ENCODE results near the gene REEP1.
A peak's percentile ranks its signal among the peaks of the same experiment; 100 is the strongest.

Gene REEP1

GRCh38 chr2:86280191-86280667 is 57.2 kb downstream of the REEP1 start:
- Histone ChIP-seq H3K14ac (ENCODE audit: low read length) (no peak overlapping the region), H3K36me3 (replicated peaks in 1 of 2; ENCODE audit: control insufficient read depth in 2 of 2, insufficient read depth in 2 of 2, low read length in 2 of 2) (no peaks in the 10 kb centered on the region), H3K79me1 (ENCODE audit: low read depth, low read length) (no peaks in the 10 kb centered on the region), H3K4me1 (ENCODE audit: control insufficient read depth in 2 of 2, insufficient read depth in 1 of 2, low read depth in 1 of 2, low read length in 2 of 2) (peaks cover 4 to 18% of the 10 kb centered on the region in 2 donors), H2AK5ac (ENCODE audit: low read depth, low read length) (no peak overlapping the region), H3K4me2 (ENCODE audit: insufficient read depth, low read length, poor library complexity, severe bottlenecking) (no peak overlapping the region), H2BK120ac (ENCODE audit: low read depth, low read length) (no peak overlapping the region), H3K27me3 (ENCODE audit: control insufficient read depth in 3 of 3, insufficient read depth in 3 of 3, low read depth in 1 of 3, low read length in 3 of 3) (peaks cover 0 to 4% (median 0%) of the 10 kb centered on the region in 3 experiments), H2AFZ (ENCODE audit: low read length) (no peak overlapping the region), H2BK15ac (ENCODE audit: low read length) (no peak overlapping the region), H3K4me3 (ENCODE audit: low read length in 2 of 2) (no peak overlapping the region), H3K9ac (ENCODE audit: low read depth, low read length, poor library complexity) (no peak overlapping the region), H3K4ac (ENCODE audit: low read length) (no peak overlapping the region), H3K9me3 (replicated peaks in 1 of 2; ENCODE audit: control insufficient read depth in 2 of 2, insufficient read depth in 1 of 2, low read depth in 1 of 2, low read length in 2 of 2) (peaks cover 0 to 3% of the 10 kb centered on the region in 2 donors), H3K18ac (ENCODE audit: low read length) (no peak overlapping the region), H4K91ac (ENCODE audit: low read depth, low read length, poor library complexity) (no peak overlapping the region), H3K23ac (ENCODE audit: low read depth, low read length, poor library complexity) (no peak overlapping the region), H3K27ac (replicated peaks; ENCODE audit: low read length) (no peak overlapping the region), H2BK5ac (ENCODE audit: low read length) (no peak overlapping the region), H2BK12ac (ENCODE audit: low read length) (no peak overlapping the region), H4K8ac (ENCODE audit: low read depth, low read length) (no peak overlapping the region)
- WGBS, 2 donors (ENCODE audit: extremely low coverage in 2 of 2, insufficient read length in 2 of 2, insufficient replicate concordance in 1 of 2) = no CpG with 5 or more reads among the region's 5 CpGs
- DNase-seq (ENCODE audit: low spot score) = no peak

DNA sequence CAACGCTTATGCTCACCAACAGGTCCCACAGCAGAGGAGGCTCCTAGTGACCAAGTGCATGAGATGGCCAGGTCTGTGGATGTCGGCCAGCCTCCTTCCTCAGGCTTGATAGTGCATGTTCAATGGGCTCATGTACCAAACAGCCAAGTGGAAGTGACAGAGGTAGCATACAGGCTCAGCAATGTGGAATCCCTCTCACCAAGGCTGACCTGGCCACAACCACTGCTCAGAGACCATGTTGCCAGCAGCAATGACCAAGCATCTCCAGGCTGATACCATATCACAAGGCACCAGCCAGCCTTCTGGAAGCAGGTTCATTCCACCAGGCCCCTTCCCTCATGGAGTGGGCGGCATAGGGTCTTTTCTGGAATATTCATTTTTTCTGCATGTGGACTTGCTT is 61.5 kb downstream of the REEP1 start:
- no peak overlapping the region for H3K18ac ChIP-seq (ENCODE audit: low read length)
- H2AK5ac ChIP-seq (ENCODE audit: low read depth, low read length) = no peak overlapping the region
- no peak overlapping the region for H4K8ac ChIP-seq (ENCODE audit: low read depth, low read length)
- no peak overlapping the region for H4K91ac ChIP-seq (ENCODE audit: low read depth, low read length, poor library complexity)
- no peak overlapping the region for H2BK5ac ChIP-seq (ENCODE audit: low read length)
- no CpG with 5 or more reads among the region's 3 CpGs for WGBS, 2 donors (ENCODE audit: extremely low coverage in 2 of 2, insufficient read length in 2 of 2, insufficient replicate concordance in 1 of 2)
- H3K79me1 ChIP-seq (ENCODE audit: low read depth, low read length) = no peaks in the 10 kb centered on the region
- no peak overlapping the region for H3K4ac ChIP-seq (ENCODE audit: low read length)
- H3K23ac ChIP-seq (ENCODE audit: low read depth, low read length, poor library complexity) = no peak overlapping the region
- H3K9me3 ChIP-seq (replicated peaks in 1 of 2; ENCODE audit: control insufficient read depth in 2 of 2, insufficient read depth in 1 of 2, low read depth in 1 of 2, low read length in 2 of 2) = peaks cover 6 to 10% of the 10 kb centered on the region in 2 donors
- H3K36me3 ChIP-seq (replicated peaks in 1 of 2; ENCODE audit: control insufficient read depth in 2 of 2, insufficient read depth in 2 of 2, low read length in 2 of 2) = no peaks in the 10 kb centered on the region
- no peak overlapping the region for H2AFZ ChIP-seq (ENCODE audit: low read length)
- no peak for DNase-seq (ENCODE audit: low spot score)
- no peak overlapping the region for H3K4me2 ChIP-seq (ENCODE audit: insufficient read depth, low read length, poor library complexity, severe bottlenecking)
- H3K14ac ChIP-seq (ENCODE audit: low read length) = no peak overlapping the region
- H3K4me1 ChIP-seq (ENCODE audit: control insufficient read depth in 2 of 2, insufficient read depth in 1 of 2, low read depth in 1 of 2, low read length in 2 of 2) = no peaks in the 10 kb centered on the region
- no peak overlapping the region for H3K27ac ChIP-seq (replicated peaks; ENCODE audit: low read length)
- H2BK120ac ChIP-seq (ENCODE audit: low read depth, low read length) = no peak overlapping the region
- no peak overlapping the region for H2BK12ac ChIP-seq (ENCODE audit: low read length)
- H2BK15ac ChIP-seq (ENCODE audit: low read length) = no peak overlapping the region
- H3K4me3 ChIP-seq (ENCODE audit: low read length in 2 of 2) = peak overlapping the region in 1 of 2 donors; percentile 10
- H3K9ac ChIP-seq (ENCODE audit: low read depth, low read length, poor library complexity) = no peak overlapping the region
- H3K27me3 ChIP-seq (ENCODE audit: control insufficient read depth in 3 of 3, insufficient read depth in 3 of 3, low read depth in 1 of 3, low read length in 3 of 3) = peaks cover 0 to 7% (median 0%) of the 10 kb centered on the region in 3 experiments

DNA sequence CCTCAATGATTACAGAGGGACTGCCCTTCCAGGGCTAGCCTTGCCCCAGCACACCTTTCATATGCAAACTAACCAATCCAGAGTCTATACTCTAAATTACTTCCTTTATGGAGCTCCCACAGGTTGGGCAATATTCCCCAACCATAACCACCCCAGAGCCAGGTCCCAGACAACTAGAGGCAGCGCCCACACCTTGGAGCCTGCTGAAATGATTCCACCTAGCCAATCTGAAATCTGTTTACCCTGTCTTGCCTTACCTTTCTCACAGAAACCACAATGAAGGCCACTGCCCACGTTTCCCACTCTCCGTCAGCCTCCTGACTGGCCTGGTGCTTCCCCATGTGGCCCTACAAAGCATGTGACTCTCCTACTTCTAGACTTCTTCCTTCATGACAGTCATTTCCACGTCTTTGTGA is 62.0 kb downstream of the REEP1 start:
- Histone ChIP-seq H4K91ac (ENCODE audit: low read depth, low read length, poor library complexity) (no peak overlapping the region), H2BK5ac (ENCODE audit: low read length) (no peak overlapping the region), H3K4me1 (ENCODE audit: control insufficient read depth in 2 of 2, insufficient read depth in 1 of 2, low read depth in 1 of 2, low read length in 2 of 2) (no peaks in the 10 kb centered on the region), H3K23ac (ENCODE audit: low read depth, low read length, poor library complexity) (no peak overlapping the region), H2AFZ (ENCODE audit: low read length) (no peak overlapping the region), H3K4ac (ENCODE audit: low read length) (no peak overlapping the region), H2BK15ac (ENCODE audit: low read length) (no peak overlapping the region), H2BK120ac (ENCODE audit: low read depth, low read length) (no peak overlapping the region), H3K4me3 (ENCODE audit: low read length in 2 of 2) (no peak overlapping the region), H2BK12ac (ENCODE audit: low read length) (no peak overlapping the region), H3K36me3 (replicated peaks in 1 of 2; ENCODE audit: control insufficient read depth in 2 of 2, insufficient read depth in 2 of 2, low read length in 2 of 2) (no peaks in the 10 kb centered on the region), H3K9me3 (replicated peaks in 1 of 2; ENCODE audit: control insufficient read depth in 2 of 2, insufficient read depth in 1 of 2, low read depth in 1 of 2, low read length in 2 of 2) (peaks cover 6 to 13% of the 10 kb centered on the region in 2 donors), H3K27me3 (ENCODE audit: control insufficient read depth in 3 of 3, insufficient read depth in 3 of 3, low read depth in 1 of 3, low read length in 3 of 3) (peaks cover 0 to 7% (median 0%) of the 10 kb centered on the region in 3 experiments), H3K14ac (ENCODE audit: low read length) (no peak overlapping the region), H4K8ac (ENCODE audit: low read depth, low read length) (no peak overlapping the region), H2AK5ac (ENCODE audit: low read depth, low read length) (peak overlapping the region; percentile 17), H3K27ac (replicated peaks; ENCODE audit: low read length) (no peak overlapping the region), H3K18ac (ENCODE audit: low read length) (no peak overlapping the region), H3K4me2 (ENCODE audit: insufficient read depth, low read length, poor library complexity, severe bottlenecking) (no peak overlapping the region), H3K9ac (ENCODE audit: low read depth, low read length, poor library complexity) (no peak overlapping the region), H3K79me1 (ENCODE audit: low read depth, low read length) (no peaks in the 10 kb centered on the region)
- no CpG with 5 or more reads among the region's 4 CpGs for WGBS, 2 donors (ENCODE audit: extremely low coverage in 2 of 2, insufficient read length in 2 of 2, insufficient replicate concordance in 1 of 2)
- no peak for DNase-seq (ENCODE audit: low spot score)

- Histone ChIP-seq H4K8ac (ENCODE audit: low read depth, low read length) (no peak overlapping the region), H3K9me3 (replicated peaks in 1 of 2; ENCODE audit: control insufficient read depth in 2 of 2, insufficient read depth in 1 of 2, low read depth in 1 of 2, low read length in 2 of 2) (peaks cover 6 to 14% of the 10 kb centered on the region in 2 donors), H2AK5ac (ENCODE audit: low read depth, low read length) (no peak overlapping the region), H3K23ac (ENCODE audit: low read depth, low read length, poor library complexity) (no peak overlapping the region), H3K79me1 (ENCODE audit: low read depth, low read length) (no peaks in the 10 kb centered on the region), H3K4ac (ENCODE audit: low read length) (no peak overlapping the region), H3K4me2 (ENCODE audit: insufficient read depth, low read length, poor library complexity, severe bottlenecking) (no peak overlapping the region), H3K4me1 (ENCODE audit: control insufficient read depth in 2 of 2, insufficient read depth in 1 of 2, low read depth in 1 of 2, low read length in 2 of 2) (no peaks in the 10 kb centered on the region), H3K27me3 (ENCODE audit: control insufficient read depth in 3 of 3, insufficient read depth in 3 of 3, low read depth in 1 of 3, low read length in 3 of 3) (peaks cover 0 to 7% (median 0%) of the 10 kb centered on the region in 3 experiments), H2BK120ac (ENCODE audit: low read depth, low read length) (no peak overlapping the region), H2BK12ac (ENCODE audit: low read length) (no peak overlapping the region), H3K36me3 (replicated peaks in 1 of 2; ENCODE audit: control insufficient read depth in 2 of 2, insufficient read depth in 2 of 2, low read length in 2 of 2) (no peaks in the 10 kb centered on the region), H3K18ac (ENCODE audit: low read length) (no peak overlapping the region), H2BK15ac (ENCODE audit: low read length) (no peak overlapping the region), H2BK5ac (ENCODE audit: low read length) (no peak overlapping the region), H3K27ac (replicated peaks; ENCODE audit: low read length) (no peak overlapping the region), H2AFZ (ENCODE audit: low read length) (no peak overlapping the region), H4K91ac (ENCODE audit: low read depth, low read length, poor library complexity) (no peak overlapping the region), H3K4me3 (ENCODE audit: low read length in 2 of 2) (no peak overlapping the region), H3K9ac (ENCODE audit: low read depth, low read length, poor library complexity) (no peak overlapping the region), H3K14ac (ENCODE audit: low read length) (no peak overlapping the region)
- DNase-seq (ENCODE audit: low spot score) = no peak
- WGBS, 2 donors (ENCODE audit: extremely low coverage in 2 of 2, insufficient read length in 2 of 2, insufficient replicate concordance in 1 of 2) = no CpG with 5 or more reads among the region's 3 CpGs
These were observed 62.5 kb downstream of the REEP1 start for GRCh38 chr2:86274918-86275275.
